DOHH2 (cell line): ENCODE results near the gene GPC5.

Experiments used
- H3F3A ChIP-seq: fragments of 200-600 bp; sonication (generic), shearing (Covaris generic); 2 replicates; pipeline ENCODE4 v1.6.0; 2016; ENCODE audit warnings: antibody characterized with exemption, mild to moderate bottlenecking; ENCODE audit not compliant: control insufficient read depth, insufficient read depth
- H3K27ac ChIP-seq: fragments of 200-600 bp; sonication (generic); 2 replicates; pipeline ENCODE4 v1.5.1; 2014; ENCODE audit warnings: low read depth, mild to moderate bottlenecking, low read length, moderate library complexity
- H3K27me3 ChIP-seq: fragments of 200-600 bp; sonication (generic); 2 replicates; pipeline ENCODE4 v1.6.1; 2014; ENCODE audit warnings: mild to moderate bottlenecking, low read length, mixed read lengths; ENCODE audit not compliant: control insufficient read depth
- H3K36me3 ChIP-seq: fragments of 200-600 bp; sonication (generic); 2 replicates; pipeline ENCODE4 v1.6.1; 2014; ENCODE audit warnings: mild to moderate bottlenecking, low read length, moderate library complexity, mixed read lengths; ENCODE audit not compliant: control insufficient read depth
- H3K4me1 ChIP-seq: fragments of 200-600 bp; sonication (generic); 2 replicates; pipeline ENCODE4 v1.6.1; 2014; ENCODE audit warnings: mild to moderate bottlenecking, low read length, mixed read lengths; ENCODE audit not compliant: control insufficient read depth
- H3K4me2 ChIP-seq: fragments of 200-600 bp; sonication (generic); 2 replicates; pipeline ENCODE4 v1.6.0; 2014; ENCODE audit warnings: mild to moderate bottlenecking, low read length, moderate library complexity
- H3K4me3 ChIP-seq: fragments of 200-600 bp; sonication (generic); 2 replicates; pipeline ENCODE4 v1.5.1; 2014; ENCODE audit warnings: mild to moderate bottlenecking, low read length, mixed read lengths
- H3K79me2 ChIP-seq: fragments of 200-600 bp; sonication (generic); 2 replicates; pipeline ENCODE4 v1.6.1; 2014; ENCODE audit warnings: mild to moderate bottlenecking, low read length, mixed read lengths; ENCODE audit not compliant: control insufficient read depth
- H3K9me2 ChIP-seq: fragments of 200-600 bp; sonication (generic); replicated peaks from 2 replicates; pipeline ENCODE4 v1.6.1; 2014; ENCODE audit warnings: mild to moderate bottlenecking, low read length, mixed read lengths; ENCODE audit not compliant: control insufficient read depth
- H3K9me3 ChIP-seq: fragments of 200-600 bp; sonication (generic); 2 replicates; pipeline ENCODE4 v1.6.1; 2014; ENCODE audit warnings: antibody characterized with exemption, low read length, mixed read lengths; ENCODE audit not compliant: control insufficient read depth, insufficient read depth
- H4K20me1 ChIP-seq: fragments of 200-600 bp; sonication (generic); 2 replicates; pipeline ENCODE4 v1.6.0; 2014; ENCODE audit warnings: low read depth, mild to moderate bottlenecking, antibody characterized with exemption, low read length, moderate library complexity; ENCODE audit not compliant: control insufficient read depth, insufficient read depth
- EZH2phosphoT487 ChIP-seq: fragments of 200-600 bp; sonication (generic); IDR thresholded peaks from 2 replicates; pipeline ENCODE4 v1.6.1; 2017; ENCODE audit warnings: borderline replicate concordance, mild to moderate bottlenecking, antibody characterized with exemption, low read length, moderate library complexity, mixed read lengths
- TF ChIP-seq, protein P1 (sequence below): fragments of 200-600 bp; sonication (generic); IDR thresholded peaks from one replicate; pipeline ENCODE4 v1.5.1; 2014; ENCODE audit warnings: antibody characterized with exemption, mild to moderate bottlenecking, low read depth, low read length; ENCODE audit not compliant: poor library complexity, severe bottlenecking

GPC5 gene

DNA sequence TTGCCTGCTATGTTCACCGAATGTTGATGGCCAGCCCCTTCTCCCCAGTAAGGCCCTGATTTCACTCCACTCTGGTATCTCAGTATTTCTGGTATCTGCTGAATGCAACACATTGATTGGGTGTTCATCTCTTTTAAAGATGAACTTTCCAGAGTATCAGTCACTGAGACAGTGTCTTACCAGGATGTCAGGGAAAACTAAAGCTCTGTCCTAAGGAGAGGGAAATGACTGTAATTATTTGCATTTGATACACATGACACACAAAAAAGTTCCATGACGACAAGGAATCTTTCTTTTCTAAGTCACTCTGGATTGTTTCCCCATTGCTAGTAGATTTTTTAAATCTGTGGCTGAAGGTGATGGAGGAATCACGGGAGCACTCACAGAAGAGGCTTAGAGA lies 2.2 kb downstream of the GPC5 start:
- H3K79me2 ChIP-seq: no peaks in the 10 kb centered on the region
- peaks cover 4% of the 10 kb centered on the region; the same call in 1 of the 2 replicates for H3F3A ChIP-seq
- no peak overlapping the region for H3K4me2 ChIP-seq
- peaks cover 19% of the 10 kb centered on the region for H3K4me1 ChIP-seq
- TF ChIP-seq EZH2phosphoT487: no peak
- TF ChIP-seq, protein P1, sequence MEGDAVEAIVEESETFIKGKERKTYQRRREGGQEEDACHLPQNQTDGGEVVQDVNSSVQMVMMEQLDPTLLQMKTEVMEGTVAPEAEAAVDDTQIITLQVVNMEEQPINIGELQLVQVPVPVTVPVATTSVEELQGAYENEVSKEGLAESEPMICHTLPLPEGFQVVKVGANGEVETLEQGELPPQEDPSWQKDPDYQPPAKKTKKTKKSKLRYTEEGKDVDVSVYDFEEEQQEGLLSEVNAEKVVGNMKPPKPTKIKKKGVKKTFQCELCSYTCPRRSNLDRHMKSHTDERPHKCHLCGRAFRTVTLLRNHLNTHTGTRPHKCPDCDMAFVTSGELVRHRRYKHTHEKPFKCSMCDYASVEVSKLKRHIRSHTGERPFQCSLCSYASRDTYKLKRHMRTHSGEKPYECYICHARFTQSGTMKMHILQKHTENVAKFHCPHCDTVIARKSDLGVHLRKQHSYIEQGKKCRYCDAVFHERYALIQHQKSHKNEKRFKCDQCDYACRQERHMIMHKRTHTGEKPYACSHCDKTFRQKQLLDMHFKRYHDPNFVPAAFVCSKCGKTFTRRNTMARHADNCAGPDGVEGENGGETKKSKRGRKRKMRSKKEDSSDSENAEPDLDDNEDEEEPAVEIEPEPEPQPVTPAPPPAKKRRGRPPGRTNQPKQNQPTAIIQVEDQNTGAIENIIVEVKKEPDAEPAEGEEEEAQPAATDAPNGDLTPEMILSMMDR: no peak
- peaks cover 35% of the 10 kb centered on the region for H3K27me3 ChIP-seq
- no peak overlapping the region for H3K4me3 ChIP-seq
- no peaks in the 10 kb centered on the region for H3K9me2 ChIP-seq
- H3K36me3 ChIP-seq: no peaks in the 10 kb centered on the region
- no peak overlapping the region for H3K27ac ChIP-seq
- H4K20me1 ChIP-seq: no peaks in the 10 kb centered on the region
- H3K9me3 ChIP-seq: no peaks in the 10 kb centered on the region

GRCh38 chr13:91401920-91402319 lies 3.5 kb downstream of the GPC5 start:
- no peaks in the 10 kb centered on the region for H3K9me2 ChIP-seq
- TF ChIP-seq EZH2phosphoT487: no peak
- TF ChIP-seq, protein P1: no peak
- no peak overlapping the region for H3K27ac ChIP-seq
- peaks cover 31% of the 10 kb centered on the region for H3K27me3 ChIP-seq
- no peaks in the 10 kb centered on the region for H3K36me3 ChIP-seq
- H3K4me2 ChIP-seq: peak overlapping the region; percentile 29; the same call in 1 of the 2 replicates
- H3F3A ChIP-seq: peaks cover 4% of the 10 kb centered on the region; the same call in 1 of the 2 replicates
- H3K79me2 ChIP-seq: no peaks in the 10 kb centered on the region
- H3K4me1 ChIP-seq: peaks cover 19% of the 10 kb centered on the region
- no peak overlapping the region for H3K4me3 ChIP-seq
- H4K20me1 ChIP-seq: no peaks in the 10 kb centered on the region
- H3K9me3 ChIP-seq: no peaks in the 10 kb centered on the region

DNA sequence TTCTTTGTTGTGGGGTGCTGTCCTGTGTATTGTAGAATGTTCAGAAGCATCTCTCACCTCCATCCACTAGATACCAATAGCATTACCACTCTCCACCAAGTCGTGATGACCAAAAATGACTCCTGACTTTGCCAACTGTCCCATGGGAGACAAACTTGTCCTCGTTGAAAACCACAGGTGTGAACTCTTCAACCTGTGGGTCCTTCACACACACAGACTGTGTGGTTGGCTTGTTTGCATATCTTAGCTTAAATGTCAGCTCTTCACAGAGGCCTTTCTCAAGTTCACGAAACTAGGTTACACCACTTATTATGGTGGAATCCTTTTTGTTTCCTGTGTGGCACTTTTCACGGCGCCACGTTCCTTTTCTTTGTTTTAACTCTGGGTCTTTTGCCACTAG lies 6.8 kb downstream of the GPC5 start:
- Histone ChIP-seq H3K4me3 (no peak overlapping the region), H3K36me3 (no peaks in the 10 kb centered on the region), H3K79me2 (no peaks in the 10 kb centered on the region), H3K9me3 (no peaks in the 10 kb centered on the region), H3K4me1 (peaks cover 13% of the 10 kb centered on the region), H3K27ac (no peak overlapping the region), H3K4me2 (no peak overlapping the region), H4K20me1 (no peaks in the 10 kb centered on the region), H3F3A (peaks cover 4% of the 10 kb centered on the region; the same call in 1 of the 2 replicates), H3K9me2 (no peaks in the 10 kb centered on the region), H3K27me3 (peaks cover 6% of the 10 kb centered on the region; the same call in 1 of the 2 replicates)
- no peak for TF ChIP-seq EZH2phosphoT487
- TF ChIP-seq, protein P1: no peak

GRCh38 chr13:91406619-91407018 lies 8.2 kb downstream of the GPC5 start:
- peaks cover 4% of the 10 kb centered on the region; the same call in 1 of the 2 replicates for H3K27me3 ChIP-seq
- no peaks in the 10 kb centered on the region for H3K9me2 ChIP-seq
- H3K27ac ChIP-seq: no peak overlapping the region
- no peaks in the 10 kb centered on the region for H3K9me3 ChIP-seq
- peaks cover 9% of the 10 kb centered on the region for H3K4me1 ChIP-seq
- no peaks in the 10 kb centered on the region for H3K79me2 ChIP-seq
- H3K4me3 ChIP-seq: no peak overlapping the region
- H4K20me1 ChIP-seq: no peaks in the 10 kb centered on the region
- H3F3A ChIP-seq: no peaks in the 10 kb centered on the region
- TF ChIP-seq EZH2phosphoT487: no peak
- TF ChIP-seq, protein P1: peak; percentile 62
- H3K36me3 ChIP-seq: no peaks in the 10 kb centered on the region
- no peak overlapping the region for H3K4me2 ChIP-seq
